GM18870 (cell line): ENCODE results near the gene SLC35E2B.

Experiments used
- ATAC-seq: cut with Tn5 transposase; IDR thresholded peaks from one replicate; pipeline ENCODE4 v1.9.1; 2021; ENCODE audit warnings: moderate library complexity; ENCODE audit not compliant: unreplicated experiment

SLC35E2B gene

DNA sequence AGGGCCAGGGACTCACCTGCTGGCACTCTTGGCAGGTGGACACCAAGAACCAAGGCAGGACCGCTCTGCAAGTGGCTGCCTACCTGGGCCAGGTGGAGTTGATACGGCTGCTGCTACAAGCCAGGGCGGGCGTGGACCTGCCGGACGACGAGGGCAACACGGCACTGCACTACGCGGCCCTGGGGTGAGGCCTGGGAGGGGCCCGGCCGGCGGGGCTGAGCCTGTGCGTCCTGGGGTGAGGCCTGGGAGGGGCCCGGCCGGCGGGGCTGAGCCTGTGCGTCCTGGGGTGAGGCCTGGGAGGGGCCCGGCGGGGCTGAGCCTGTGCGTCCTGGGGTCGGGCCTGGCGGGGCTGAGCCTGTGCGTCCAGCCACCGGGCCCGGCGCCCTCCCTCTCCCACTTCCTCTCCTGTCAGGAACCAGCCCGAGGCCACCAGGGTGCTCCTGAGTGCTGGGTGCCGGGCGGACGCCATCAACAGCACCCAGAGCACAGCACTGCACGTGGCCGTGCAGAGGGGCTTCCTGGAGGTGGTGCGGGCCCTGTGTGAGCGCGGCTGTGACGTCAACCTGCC lies 65.2 kb downstream of the SLC35E2B start:
- no peak for ATAC-seq

DNA sequence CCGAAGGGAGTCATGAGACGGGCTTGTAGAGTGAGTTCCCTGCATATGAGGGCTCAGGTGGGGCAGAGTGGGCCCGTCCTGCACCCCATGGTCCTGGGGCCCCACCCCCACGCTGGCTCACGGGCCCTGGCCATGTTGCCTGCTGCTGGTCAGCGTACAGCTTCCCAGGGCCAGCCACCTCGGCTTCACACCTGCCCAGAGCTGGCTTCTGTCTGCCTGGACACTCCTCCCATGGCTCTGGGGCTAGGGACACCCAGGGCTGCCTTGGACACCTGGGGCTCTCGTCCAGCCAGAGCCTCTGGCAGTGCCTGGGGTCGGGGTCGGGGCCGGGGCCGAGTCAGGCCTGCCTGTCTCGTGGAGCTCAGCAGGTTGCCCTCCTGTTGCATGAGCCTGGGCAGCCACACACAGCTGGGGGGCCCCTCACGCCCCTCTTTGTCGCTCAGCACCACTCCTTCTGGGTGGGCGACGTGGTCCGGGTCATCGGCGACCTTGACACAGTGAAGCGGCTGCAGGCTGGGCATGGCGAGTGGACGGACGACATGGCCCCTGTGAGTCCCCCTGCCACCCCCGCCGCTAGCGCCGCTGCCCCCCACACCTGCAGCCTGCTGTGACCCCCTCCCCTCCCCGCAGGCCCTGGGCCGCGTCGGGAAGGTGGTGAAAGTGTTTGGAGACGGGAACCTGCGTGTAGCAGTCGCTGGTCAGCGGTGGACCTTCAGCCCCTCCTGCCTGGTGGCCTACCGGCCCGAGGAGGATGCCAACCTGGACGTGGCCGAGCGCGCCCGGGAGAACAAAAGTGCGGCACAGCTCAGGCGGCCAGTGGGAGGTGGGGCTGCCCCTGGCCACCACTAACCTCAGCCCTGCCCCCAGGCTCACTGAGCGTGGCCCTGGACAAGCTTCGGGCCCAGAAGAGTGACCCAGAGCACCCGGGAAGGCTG lies 66.1 kb downstream of the SLC35E2B start:
- no peak for ATAC-seq

DNA sequence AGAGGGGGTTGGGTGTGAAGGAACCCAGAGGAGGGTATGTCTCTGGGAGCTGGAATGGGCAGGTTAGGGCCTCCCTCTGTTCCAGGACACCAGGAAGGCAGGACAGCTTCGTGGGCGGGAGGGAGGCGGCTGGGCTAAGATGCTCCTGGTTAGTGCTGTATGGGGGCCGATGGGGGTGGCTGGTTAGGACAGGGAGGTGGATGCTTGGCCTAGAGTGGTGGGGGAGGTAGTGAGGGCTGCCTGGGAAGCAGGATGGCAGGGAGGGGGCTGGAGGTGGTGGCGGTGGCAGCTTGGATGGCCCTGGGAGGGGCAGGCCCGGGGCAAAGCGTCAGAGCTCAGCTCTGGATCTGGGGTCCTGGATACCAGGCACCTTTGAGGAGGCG lies 66.8 kb downstream of the SLC35E2B start:
- ATAC-seq: no peak

DNA sequence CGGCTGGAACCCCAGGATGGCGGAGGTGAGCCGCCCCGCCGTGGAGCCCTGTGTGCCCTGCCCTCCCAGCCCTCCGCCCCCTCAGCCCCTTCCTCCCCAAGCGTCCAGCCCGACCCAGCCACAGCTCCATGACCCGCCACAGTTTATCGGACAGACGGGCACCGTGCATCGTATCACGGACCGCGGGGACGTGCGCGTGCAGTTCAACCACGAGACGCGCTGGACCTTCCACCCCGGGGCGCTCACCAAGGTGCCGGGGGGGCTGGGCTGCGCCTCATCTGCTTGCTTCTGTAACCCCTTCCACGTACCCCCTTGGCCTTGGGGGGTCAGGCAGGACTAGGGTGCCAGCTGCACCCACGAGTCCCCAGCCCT lies 67.2 kb downstream of the SLC35E2B start:
- no peak for ATAC-seq

DNA sequence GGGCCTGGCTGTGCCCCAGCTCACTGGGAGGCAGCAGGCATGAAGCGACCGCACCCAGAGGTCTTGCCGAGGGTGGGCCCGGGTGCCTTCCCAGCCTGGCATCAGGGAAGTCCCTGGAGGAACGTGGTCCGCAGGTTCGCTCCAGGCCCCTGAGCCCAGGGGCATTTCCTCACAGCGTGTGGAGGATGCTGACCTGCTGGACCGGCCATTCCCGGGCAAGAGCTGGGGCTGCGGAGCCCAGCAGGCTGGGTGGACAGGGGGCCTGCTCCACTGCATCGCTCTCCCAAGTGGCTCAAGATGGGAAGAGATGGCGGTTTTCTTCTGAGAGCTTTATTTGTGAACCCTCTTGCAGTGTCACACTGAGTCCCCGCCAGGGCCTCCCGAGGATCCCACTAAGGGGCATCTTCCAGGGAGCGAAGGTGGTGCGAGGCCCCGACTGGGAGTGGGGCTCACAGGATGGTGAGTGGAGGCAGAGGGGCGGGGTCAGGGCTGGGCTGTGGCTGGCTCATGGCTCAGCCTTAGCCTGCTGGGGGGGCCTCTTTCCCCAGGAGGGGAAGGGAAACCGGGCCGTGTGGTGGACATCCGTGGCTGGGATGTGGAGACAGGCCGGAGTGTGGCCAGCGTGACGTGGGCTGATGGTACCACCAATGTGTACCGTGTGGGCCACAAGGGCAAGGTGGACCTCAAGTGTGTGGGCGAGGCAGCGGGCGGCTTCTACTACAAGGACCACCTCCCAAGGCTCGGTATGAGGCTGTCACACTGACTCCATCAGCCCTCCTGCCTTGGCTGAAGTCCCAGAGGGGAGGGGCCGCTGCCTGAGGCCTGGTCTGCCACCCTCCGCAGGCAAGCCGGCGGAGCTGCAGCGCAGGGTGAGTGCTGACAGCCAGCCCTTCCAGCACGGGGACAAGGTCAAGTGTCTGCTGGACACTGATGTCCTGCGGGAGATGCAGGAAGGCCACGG lies 67.9 kb downstream of the SLC35E2B start:
- no peak for ATAC-seq

DNA sequence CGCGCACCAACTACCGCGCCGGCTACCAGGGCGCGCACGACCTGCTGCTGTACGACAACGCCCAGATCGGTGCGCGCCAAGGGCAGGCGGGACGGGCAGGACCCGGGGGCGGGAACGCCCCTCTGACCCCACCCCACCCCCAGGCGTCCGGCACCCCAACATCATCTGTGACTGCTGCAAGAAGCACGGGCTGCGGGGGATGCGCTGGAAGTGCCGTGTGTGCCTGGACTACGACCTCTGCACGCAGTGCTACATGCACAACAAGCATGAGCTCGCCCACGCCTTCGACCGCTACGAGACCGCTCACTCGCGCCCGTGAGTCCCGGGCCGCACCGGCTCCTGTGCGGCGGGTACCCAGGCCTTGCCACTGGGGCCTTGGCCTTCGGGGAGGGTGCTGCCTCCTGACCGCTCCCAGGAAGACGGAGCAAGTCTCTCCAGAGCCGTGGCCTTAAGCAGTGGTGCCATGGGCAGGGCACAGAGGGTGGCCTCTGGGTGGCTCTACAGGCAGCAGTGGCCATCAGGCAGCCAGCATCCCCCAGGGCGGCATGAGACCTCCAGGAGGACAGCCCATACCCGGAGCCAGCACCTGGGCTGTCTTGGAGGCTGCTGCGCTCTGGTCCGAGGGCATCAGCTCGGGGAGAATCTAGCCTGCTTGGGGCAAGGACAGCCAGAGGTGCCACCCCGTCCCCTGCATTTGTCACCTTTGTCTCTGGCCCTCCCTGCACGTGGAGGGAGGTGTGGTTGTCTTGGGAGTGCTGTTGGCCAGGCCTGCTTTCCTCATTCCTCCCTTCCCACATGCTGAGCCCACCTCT lies 68.8 kb downstream of the SLC35E2B start:
- no peak for ATAC-seq

DNA sequence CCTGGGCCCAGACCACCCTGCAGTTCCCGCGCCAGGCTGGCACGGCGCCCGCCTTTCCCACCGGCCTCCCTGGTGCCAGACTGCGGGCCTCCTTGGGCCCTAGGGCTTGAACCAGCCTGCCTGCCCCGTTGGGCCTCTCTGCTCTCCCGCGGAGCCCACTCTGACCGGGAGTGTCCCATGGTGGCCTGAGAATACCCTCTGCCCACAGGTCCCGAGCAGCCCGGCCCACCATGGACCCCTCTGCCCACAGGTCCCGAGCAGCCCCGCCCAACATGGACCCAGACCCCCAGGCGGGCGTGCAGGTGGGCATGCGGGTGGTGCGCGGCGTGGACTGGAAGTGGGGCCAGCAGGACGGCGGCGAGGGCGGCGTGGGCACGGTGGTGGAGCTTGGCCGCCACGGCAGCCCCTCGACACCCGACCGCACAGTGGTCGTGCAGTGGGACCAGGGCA lies 69.4 kb downstream of the SLC35E2B start:
- ATAC-seq: no peak

DNA sequence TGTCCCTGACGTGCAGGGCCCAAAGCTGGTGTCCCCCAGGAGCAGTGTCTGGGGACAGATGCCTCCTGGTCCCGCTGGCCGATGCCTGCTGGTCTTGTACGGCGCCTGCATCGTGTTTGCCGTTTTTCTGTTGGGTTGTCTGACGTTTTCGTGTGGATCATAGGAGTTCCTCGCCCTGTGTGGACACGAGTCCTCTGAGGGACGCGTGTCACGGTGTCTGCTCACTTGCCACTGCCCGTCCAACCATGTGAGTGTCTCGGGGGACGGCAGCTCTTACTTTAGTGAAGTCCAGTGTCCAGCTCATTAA lies 69.9 kb downstream of the SLC35E2B start:
- ATAC-seq: no peak

DNA sequence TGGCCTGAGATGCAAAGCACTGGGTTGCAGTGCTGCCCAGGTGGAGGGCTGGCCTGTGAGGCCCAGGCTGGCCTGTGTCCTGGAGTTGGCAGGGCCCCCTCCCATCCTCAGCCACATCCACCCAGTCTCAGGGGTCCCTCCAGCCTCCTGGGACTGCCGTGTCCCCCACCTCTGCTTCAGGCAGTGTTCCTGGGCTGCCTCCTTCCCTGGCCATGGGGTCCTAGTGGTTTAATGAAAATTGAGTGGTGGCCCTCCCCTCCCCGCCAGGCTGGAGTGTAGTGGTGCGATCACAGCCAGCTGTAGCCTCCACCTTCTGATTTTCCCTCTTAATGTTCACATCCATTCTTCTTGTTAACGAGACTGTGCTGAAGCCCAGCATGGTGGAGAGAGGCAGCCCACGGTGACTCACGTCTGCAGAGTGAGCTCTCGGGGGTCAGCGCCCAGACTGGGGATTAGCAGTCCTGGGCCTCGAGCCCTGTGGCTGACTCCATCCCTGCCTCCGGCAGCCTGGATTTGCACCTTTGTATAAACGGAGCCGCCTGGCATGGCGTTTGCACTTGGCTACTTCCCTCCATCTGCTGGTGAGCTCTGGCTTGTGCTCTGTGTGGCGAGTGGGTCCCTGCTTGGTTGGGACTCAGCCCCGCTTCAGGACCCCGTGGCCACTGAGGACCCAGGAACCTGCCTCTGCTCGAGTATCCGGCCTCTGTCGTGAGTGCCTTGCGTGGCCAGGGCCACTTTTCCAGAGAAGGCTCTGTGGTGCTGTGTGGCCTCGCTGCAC lies 70.4 kb downstream of the SLC35E2B start:
- no peak for ATAC-seq

DNA sequence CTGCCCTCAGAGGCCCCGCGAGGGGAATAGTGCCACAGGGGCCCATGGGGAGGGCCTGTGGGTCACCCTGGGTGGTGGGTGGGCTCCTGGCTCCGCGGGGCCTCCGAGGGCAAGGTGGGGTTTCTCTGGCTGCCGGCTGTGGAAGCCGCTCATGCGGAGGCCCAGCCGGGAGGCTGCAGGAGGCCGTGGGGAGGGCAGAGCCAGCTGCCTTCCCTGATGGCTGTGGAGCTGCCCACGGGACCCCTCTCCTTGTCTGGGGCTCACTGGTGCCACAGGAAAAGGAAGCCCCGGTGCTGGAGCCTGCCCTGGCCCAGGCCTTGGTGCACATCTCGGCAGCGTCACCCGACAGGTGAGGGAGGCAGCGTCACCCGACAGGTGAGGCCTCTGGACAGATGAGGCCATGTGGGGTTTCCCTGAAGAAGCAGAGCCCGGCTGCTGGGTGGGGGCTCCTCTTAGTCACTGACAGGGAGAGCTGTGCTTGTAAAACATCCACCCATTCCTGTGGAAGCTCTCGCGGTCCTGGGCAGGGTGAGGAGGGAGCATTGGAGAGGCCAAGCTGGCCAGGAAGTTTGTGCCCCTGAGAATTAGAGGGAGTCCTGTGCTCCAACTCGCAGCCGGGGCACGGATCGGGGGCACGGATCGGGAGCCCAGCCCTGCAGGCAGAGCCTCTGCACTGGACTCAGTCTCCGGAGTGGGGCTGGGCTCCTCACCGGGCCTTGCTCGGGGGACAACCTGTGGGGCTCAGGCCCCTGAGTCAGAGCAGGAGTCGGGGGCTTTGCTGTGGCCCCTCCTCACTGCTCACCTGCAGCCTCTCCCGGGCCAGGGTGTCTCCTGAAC lies 71.2 kb downstream of the SLC35E2B start:
- ATAC-seq: no peak

DNA sequence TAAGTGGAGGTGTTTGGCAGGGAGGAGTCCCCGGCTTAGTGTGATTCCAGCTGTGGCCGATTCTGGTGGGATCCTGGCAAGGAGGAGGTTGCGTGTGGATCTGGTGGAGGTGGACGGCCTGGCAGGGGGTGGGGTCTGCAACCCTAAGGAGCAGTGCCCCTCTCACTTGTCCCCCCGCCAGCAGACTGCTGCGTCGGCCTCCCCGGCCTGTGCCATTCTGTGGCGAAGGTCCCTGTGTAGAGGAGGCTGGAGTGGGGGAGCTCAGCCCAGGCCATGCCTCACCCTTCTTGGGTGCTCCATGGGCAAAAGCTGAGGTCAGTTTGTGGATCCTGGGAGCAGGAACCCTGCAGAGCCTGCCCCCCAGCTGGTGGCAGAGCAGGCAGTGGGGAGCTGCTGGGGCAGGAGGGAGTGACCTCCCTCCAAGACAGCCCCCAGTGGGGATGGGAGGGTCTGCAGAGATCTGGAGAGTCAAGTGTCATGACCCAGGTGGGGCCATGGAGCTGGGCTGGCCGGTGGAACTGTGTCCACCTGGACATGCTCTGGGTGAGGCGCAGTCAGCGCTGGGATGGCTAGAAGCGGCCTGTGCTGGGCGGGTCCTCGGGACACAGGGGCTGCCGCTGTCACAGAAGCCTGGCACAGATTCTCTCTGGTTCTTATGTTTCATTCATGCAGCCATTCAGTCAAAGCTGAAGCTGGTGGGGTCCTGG lies 72.0 kb downstream of the SLC35E2B start:
- no peak for ATAC-seq

DNA sequence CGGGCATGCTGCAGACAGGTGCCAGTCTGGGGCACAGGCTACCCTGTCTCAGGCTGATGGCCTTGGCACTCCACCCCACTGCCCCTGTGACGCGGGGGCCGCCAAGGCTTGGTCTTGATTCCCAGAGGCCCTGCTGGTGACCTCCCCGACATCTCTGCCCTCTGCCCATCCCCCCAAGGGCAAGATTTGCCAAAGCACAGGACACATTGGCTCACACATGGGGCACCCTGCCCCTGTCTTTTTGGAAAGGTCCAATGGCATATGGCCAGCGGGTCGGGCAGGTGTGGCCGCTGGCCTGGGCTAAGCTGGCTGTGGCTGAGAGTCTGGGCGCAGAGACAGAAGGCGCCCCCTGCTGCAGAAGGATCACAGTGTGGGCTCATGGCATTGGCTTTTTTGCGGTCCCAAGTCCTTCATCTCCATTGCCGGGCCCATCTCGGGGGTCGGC lies 72.7 kb downstream of the SLC35E2B start:
- ATAC-seq: no peak

DNA sequence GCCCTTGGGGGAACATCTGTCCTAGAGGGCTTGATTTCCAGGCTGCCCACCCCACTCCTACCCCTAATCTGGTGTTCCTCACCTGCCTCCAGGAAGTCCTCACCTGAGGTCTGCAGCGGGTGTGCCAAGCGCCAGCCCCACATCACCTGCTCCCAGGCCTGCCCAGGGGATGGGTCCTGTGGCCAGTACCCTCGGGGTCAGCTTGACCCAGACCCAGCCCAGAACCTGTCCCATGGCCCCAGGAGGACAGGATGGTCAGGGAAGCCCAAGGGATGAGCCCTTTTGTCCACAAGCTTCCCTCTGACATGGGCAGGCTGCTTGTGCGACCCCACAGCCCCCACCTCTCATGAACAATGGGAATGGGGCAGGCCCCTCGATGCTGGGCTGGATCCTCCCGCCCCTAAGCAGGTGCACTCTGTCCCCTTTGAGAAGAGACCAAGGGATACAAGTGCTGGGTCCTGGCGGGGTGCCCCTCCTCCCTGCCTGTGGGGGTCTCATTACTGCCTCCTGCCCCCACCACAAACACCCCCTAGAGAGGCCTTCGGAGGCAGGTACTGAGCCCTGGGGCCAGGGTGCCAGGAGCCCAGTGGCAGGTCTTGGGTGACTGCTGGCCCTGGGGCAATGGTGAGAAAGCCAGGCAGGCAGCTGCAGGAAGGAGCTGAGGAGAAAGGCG lies 74.1 kb downstream of the SLC35E2B start:
- no peak for ATAC-seq

DNA sequence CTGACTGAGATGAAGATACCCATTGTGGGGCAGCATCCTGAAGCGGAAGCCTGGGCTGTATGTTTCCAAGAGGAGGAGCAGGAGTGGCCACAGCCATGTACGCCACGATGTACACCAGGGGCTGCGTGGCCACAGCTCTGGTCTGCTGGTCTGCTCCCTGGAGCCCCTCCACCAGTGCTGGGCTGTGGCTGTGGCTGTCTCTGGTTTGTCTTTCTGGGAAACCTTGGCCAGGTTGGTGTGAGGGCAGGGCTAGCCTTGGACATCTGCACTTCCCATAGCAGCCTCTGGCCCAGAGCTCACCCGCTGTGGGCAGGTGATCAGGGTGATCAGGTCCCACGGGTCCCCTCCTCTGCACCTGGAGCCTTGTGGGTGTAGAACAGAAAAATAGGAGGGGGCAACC lies 74.7 kb downstream of the SLC35E2B start:
- ATAC-seq: no peak

DNA sequence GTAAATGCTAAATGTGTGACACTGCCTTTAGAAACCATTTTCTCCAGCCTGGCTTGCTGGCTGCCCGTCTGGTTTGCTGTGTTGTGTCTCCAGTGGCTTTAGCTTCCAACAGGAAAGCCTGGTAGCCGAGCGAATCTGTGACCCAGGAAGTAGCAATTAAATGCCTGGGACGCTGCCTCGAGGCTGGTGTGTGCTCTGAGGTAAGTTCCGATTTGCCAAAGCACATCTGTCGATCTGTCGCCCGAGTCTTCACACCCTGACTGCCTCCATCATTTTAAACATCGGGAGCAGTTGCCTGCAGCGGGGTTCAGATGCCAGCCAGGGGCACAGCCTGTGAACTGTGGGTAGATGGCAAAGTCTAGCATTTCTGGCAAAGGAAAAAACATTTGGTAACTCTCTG lies 75.1 kb downstream of the SLC35E2B start:
- ATAC-seq: no peak

DNA sequence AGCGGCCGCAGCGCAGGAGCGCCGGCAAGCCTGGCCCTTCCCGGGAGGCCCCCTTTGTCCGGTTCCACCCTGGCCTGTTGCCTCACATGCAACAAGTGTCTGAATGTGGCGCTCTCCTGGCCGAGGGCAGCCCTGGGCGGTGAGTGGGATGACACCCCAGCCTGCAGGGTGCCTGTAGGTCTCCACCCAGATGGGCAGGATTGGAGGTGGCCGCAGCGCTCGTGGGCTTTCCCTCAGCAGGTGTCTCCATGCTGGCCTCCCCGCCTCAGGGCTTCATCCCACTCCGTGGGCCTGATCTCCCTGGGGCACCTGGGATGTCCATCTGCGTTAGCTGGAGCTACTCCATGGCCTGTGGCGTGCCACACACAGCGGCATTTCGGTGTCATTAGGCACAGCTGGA lies 75.8 kb downstream of the SLC35E2B start:
- ATAC-seq: no peak

DNA sequence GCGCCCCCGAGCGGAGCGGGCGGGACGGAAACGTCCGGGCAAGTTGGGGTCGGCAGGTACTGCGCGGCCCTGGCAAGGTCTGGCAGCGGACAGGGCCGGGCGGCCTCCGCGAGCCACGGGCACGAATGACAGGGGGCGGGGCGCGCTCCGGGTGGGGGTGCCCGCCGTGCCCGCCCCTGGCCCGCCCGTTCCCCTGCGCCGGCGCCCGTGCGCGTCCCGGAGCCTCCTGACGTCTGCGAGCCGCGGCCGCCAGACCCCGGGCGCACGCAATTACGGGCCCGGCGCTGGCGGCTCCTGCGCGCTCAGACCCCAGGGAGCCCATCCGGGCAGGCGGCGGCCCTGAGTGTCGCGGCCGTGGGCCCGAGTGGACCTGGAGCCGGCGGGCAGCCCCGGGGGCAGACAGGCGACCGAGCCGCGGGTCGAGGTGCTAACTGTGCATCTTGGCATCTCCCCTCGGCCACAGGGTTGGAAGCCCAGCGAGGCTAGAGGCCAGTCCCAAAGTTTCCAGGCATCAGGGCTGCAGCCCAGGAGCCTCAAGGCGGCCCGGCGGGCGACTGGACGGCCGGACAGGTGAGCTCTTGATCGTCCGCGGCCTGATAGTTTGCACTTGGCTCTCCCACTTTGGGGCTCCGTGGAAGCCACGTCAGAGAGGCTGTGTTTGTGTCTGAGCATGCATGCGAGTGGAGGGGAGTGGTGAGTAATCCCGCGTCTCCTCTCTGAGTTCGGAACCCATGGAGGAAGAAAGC lies 76.4 kb downstream of the SLC35E2B start:
- peak; percentile 7 for ATAC-seq
